CD4-positive, alpha-beta memory T cell (primary cell): Measurements from ENCODE around the gene SEC24D. TPM values are rescaled to one million over a fixed set of nuclear protein-coding genes. Genes with fewer than 3 reads are reported as not detected.

Experiments
- CTCF ChIA-PET: fragments of 350-600 bp; sonication (Branson Sonifier 250); formaldehyde crosslinking; loops from one replicate; lab custom pipeline; 2021; ENCODE audit warnings: inconsistent platforms; ENCODE audit not compliant: partially characterized antibody; lab: Charles Lee
- POLR2A ChIA-PET: fragments of 350-600 bp; sonication (Branson Sonifier 250); formaldehyde crosslinking; loops from one replicate; lab custom pipeline; 2021; ENCODE audit not compliant: partially characterized antibody; lab: Charles Lee
- DNase-seq, 5 donors: peaks; one replicate each; pipeline versions ENCODE4 v3.0.0 to v3.0.0-alpha.2; 2020 to 2022; ENCODE audit warnings: mixed read lengths in 1 of 5
- H3K27ac ChIP-seq: one replicate; pipeline ENCODE4 v1.7.0; 2013; ENCODE audit warnings: low read depth, low read length
- H3K27me3 ChIP-seq: 2 replicates; pipeline ENCODE4 v1.7.0; 2013; ENCODE audit warnings: mild to moderate bottlenecking, low read length, moderate library complexity; ENCODE audit not compliant: insufficient read depth
- H3K36me3 ChIP-seq: 2 replicates; pipeline ENCODE4 v1.7.0; 2013; ENCODE audit warnings: mild to moderate bottlenecking, low read length, moderate library complexity; ENCODE audit not compliant: insufficient read depth
- H3K4me1 ChIP-seq: 2 replicates; pipeline ENCODE4 v1.7.0; 2013; ENCODE audit warnings: mild to moderate bottlenecking, low read length, moderate library complexity; ENCODE audit not compliant: insufficient read depth
- H3K4me3 ChIP-seq, 2 donors: one replicate each; pipeline ENCODE4 v1.7.0; 2013; ENCODE audit warnings: low read length in 2 of 2, mild to moderate bottlenecking in 1 of 2
- H3K9me3 ChIP-seq, 2 donors: one replicate each; pipeline ENCODE4 v1.7.0; 2013; ENCODE audit warnings: low read length in 2 of 2, control low read depth in 1 of 2; ENCODE audit not compliant: control insufficient read depth in 1 of 2
- H3K27ac Mint-ChIP-seq, 7 donors: one replicate each; pipeline ENCODE4 v1.8.0; 2020 to 2021; ENCODE audit warnings: mixed read lengths in 7 of 7, mild to moderate bottlenecking in 6 of 7, inconsistent platforms in 3 of 7, moderate library complexity in 3 of 7
- H3K27me3 Mint-ChIP-seq, 2 donors: one replicate each; pipeline ENCODE4 v1.8.0; 2020 to 2021; ENCODE audit warnings: mixed read lengths in 2 of 2
- H3K36me3 Mint-ChIP-seq, 2 donors: one replicate each; pipeline ENCODE4 v1.8.0; 2020 to 2021; ENCODE audit warnings: mixed read lengths in 2 of 2, inconsistent platforms in 1 of 2, mild to moderate bottlenecking in 1 of 2
- H3K4me1 Mint-ChIP-seq, 4 donors: one replicate each; pipeline ENCODE4 v1.8.0; 2020 to 2021; ENCODE audit warnings: mixed read lengths in 4 of 4, mild to moderate bottlenecking in 1 of 4
- H3K4me3 Mint-ChIP-seq, 8 donors: one replicate each; pipeline ENCODE4 v1.8.0; 2020 to 2021; ENCODE audit warnings: mixed read lengths in 8 of 8, mild to moderate bottlenecking in 7 of 8, moderate library complexity in 6 of 8, inconsistent platforms in 3 of 8
- H3K9me3 Mint-ChIP-seq, 8 donors: one replicate each; pipeline ENCODE4 v1.8.0; 2020 to 2021; ENCODE audit warnings: mixed read lengths in 8 of 8, mild to moderate bottlenecking in 5 of 8, inconsistent platforms in 3 of 8, moderate library complexity in 1 of 8
- intact Hi-C: fragments of 100-400 bp; cut with micrococcal nuclease; formaldehyde crosslinking; loops from one replicate; pipeline ENCODE4 v1.15.1; 2023
- polyA plus RNA-seq, 2 donors: library from polyadenylated mRNA; unstranded; fragments of 300-500 nt; fragmentation: Illumina TruSeq; gene quantifications; one replicate each; pipeline ENCODE4 v1.2.3, GENCODE V29; 2021
- total RNA-seq, 2 experiments: library from RNA; stranded (reverse); gene quantifications; one replicate each; pipeline ENCODE4 v1.2.3, GENCODE V29; 2021

SEC24D gene
- total and polyA plus RNA-seq, 4 experiments from 2014 or later, result 16.1 to 36.8 (median 30.2) TPM

DNA sequence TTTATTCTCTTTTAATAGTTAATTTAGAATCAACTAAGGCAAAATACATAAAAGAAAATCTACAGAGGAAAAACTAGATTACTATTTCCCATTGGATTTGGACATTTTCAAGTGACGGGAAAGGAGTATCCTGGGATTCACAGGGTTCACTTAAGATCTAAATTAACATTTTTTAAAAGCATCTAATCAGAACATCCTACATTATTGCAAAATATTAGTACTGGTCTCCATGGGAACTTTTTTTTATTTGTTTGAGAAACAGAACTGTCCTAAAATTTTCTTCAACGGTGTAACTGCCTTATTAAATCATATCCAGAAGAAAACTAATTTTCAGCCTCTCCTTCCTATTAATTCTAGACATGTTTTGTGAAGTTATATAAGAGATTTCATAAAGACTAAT lies 81.0 kb downstream of the SEC24D start:
- H3K4me1 Mint-ChIP-seq, result peaks cover 0 to 7% (median 2%) of the 10 kb centered on the region in 4 donors
- no peak overlapping the region for H3K4me3 Mint-ChIP-seq
- no peak for DNase-seq
- CTCF ChIA-PET, result no interaction called here
- no peaks in the 10 kb centered on the region for H3K9me3 Mint-ChIP-seq
- peaks cover 41 to 60% of the 10 kb centered on the region in 2 donors for H3K36me3 Mint-ChIP-seq
- Histone ChIP-seq H3K27me3 (no peaks in the 10 kb centered on the region), H3K4me1 (no peaks in the 10 kb centered on the region), H3K4me3 (no peak overlapping the region), H3K9me3 (no peaks in the 10 kb centered on the region), H3K27ac (no peak overlapping the region), H3K36me3 (no peaks in the 10 kb centered on the region)
- H3K27me3 Mint-ChIP-seq, result no peaks in the 10 kb centered on the region
- POLR2A ChIA-PET, result no interaction called here
- no peak overlapping the region for H3K27ac Mint-ChIP-seq
- intact Hi-C loops, result no loop called here

- DNase-seq, result no peak
- no peak overlapping the region for H3K4me3 ChIP-seq
- H3K9me3 ChIP-seq, result no peaks in the 10 kb centered on the region
- H3K27ac Mint-ChIP-seq, result no peak overlapping the region
- ChIA-PET CTCF (no interaction called here), POLR2A (no interaction called here)
- no peaks in the 10 kb centered on the region for H3K36me3 ChIP-seq
- H3K4me1 Mint-ChIP-seq, result peaks cover 0 to 2% (median 0%) of the 10 kb centered on the region in 4 donors
- no peaks in the 10 kb centered on the region for H3K9me3 Mint-ChIP-seq
- no peak overlapping the region for H3K4me3 Mint-ChIP-seq
- H3K27me3 Mint-ChIP-seq, result no peaks in the 10 kb centered on the region
- H3K4me1 ChIP-seq, result no peaks in the 10 kb centered on the region
- intact Hi-C loops, result no loop called here
- no peaks in the 10 kb centered on the region for H3K27me3 ChIP-seq
- no peak overlapping the region for H3K27ac ChIP-seq
- peaks cover 36 to 59% of the 10 kb centered on the region in 2 donors for H3K36me3 Mint-ChIP-seq
These were observed 82.2 kb downstream of the SEC24D start for GRCh38 chr4:118753685-118754084.

DNA sequence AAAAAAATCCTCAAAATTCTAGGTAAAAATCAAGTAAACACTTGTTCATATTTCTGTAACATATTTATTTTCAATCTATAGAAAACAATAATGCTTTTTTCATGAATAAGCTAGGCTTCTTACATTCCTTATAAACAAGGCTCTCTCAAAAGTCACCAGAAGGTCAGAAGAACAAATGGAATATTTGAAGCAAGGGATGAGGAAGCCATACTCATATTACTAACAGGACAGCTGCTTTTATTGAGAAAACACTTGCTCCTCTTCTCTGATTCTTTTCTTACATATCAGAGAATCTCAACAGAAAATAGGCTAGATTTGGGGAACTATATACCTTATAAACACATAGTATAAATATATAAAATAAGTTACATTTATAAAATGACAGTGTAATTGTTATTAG lies 82.8 kb downstream of the SEC24D start:
- peaks cover 36 to 61% of the 10 kb centered on the region in 2 donors for H3K36me3 Mint-ChIP-seq
- no peak overlapping the region for H3K27ac ChIP-seq
- no peak for DNase-seq
- no peaks in the 10 kb centered on the region for H3K36me3 ChIP-seq
- no peaks in the 10 kb centered on the region for H3K4me1 ChIP-seq
- H3K9me3 ChIP-seq, result no peaks in the 10 kb centered on the region
- ChIA-PET POLR2A (no interaction called here), CTCF (no interaction called here)
- H3K4me1 Mint-ChIP-seq, result peaks cover 0 to 2% (median 0%) of the 10 kb centered on the region in 4 donors
- intact Hi-C loops, result no loop called here
- H3K4me3 Mint-ChIP-seq, result no peak overlapping the region
- H3K27ac Mint-ChIP-seq, result no peak overlapping the region
- no peaks in the 10 kb centered on the region for H3K9me3 Mint-ChIP-seq
- no peak overlapping the region for H3K4me3 ChIP-seq
- no peaks in the 10 kb centered on the region for H3K27me3 Mint-ChIP-seq
- H3K27me3 ChIP-seq, result no peaks in the 10 kb centered on the region

DNA sequence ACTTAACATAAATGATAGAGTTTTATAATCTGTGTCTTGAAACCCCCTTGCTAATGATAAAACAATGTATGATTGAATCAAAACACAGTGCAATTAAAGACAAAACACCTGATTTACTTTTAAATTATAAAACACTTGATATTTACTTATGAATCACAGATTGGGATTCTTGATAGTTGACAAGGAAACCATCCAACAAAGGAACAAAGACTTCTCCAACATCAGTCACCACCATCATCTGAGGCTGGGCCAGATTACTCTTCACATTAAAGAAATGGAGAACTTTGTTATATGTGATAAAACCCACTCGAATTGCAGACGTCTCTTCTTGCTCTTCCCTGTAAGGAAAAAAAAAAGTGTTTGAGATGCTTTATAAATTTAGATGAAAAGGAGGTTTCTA lies 83.4 kb downstream of the SEC24D start:
- Histone ChIP-seq H3K27me3 (no peaks in the 10 kb centered on the region), H3K27ac (no peak overlapping the region), H3K4me1 (no peaks in the 10 kb centered on the region), H3K4me3 (no peak overlapping the region), H3K36me3 (no peaks in the 10 kb centered on the region), H3K9me3 (no peaks in the 10 kb centered on the region)
- CTCF ChIA-PET, result no interaction called here
- DNase-seq, result no peak
- no peak overlapping the region for H3K4me3 Mint-ChIP-seq
- intact Hi-C loops, result no loop called here
- POLR2A ChIA-PET, result no interaction called here
- no peaks in the 10 kb centered on the region for H3K27me3 Mint-ChIP-seq
- H3K27ac Mint-ChIP-seq, result no peak overlapping the region
- H3K9me3 Mint-ChIP-seq, result no peaks in the 10 kb centered on the region
- H3K4me1 Mint-ChIP-seq, result peaks cover 0 to 2% (median 0%) of the 10 kb centered on the region in 4 donors
- peaks cover 35 to 57% of the 10 kb centered on the region in 2 donors for H3K36me3 Mint-ChIP-seq

- intact Hi-C loops, result no loop called here
- Mint-ChIP-seq H3K9me3 (no peaks in the 10 kb centered on the region), H3K36me3 (peaks cover 28 to 51% of the 10 kb centered on the region in 2 donors), H3K27ac (no peak overlapping the region), H3K4me3 (no peak overlapping the region), H3K4me1 (peaks cover 0 to 2% (median 0%) of the 10 kb centered on the region in 4 donors), H3K27me3 (no peaks in the 10 kb centered on the region)
- H3K27me3 ChIP-seq, result no peaks in the 10 kb centered on the region
- no peaks in the 10 kb centered on the region for H3K36me3 ChIP-seq
- POLR2A ChIA-PET, result no interaction called here
- DNase-seq, result no peak
- no peaks in the 10 kb centered on the region for H3K9me3 ChIP-seq
- no peaks in the 10 kb centered on the region for H3K4me1 ChIP-seq
- no peak overlapping the region for H3K4me3 ChIP-seq
- H3K27ac ChIP-seq, result no peak overlapping the region
- CTCF ChIA-PET, result no interaction called here
These were observed 84.2 kb downstream of the SEC24D start for GRCh38 chr4:118751629-118752323.

- peaks cover 27 to 55% of the 10 kb centered on the region in 2 donors for H3K36me3 Mint-ChIP-seq
- intact Hi-C loops, result no loop called here
- no peaks in the 10 kb centered on the region for H3K27me3 ChIP-seq
- no peaks in the 10 kb centered on the region for H3K4me1 Mint-ChIP-seq
- no peak for DNase-seq
- no peak overlapping the region for H3K27ac ChIP-seq
- ChIA-PET CTCF (interaction anchor here (0.7 to 1.7 kb wide), 2 partner anchors 22 to 135 kb away, joined by 3 to 5 read pairs; no protein-coding TSS in a partner anchor), POLR2A (no interaction called here)
- H3K9me3 ChIP-seq, result no peaks in the 10 kb centered on the region
- H3K36me3 ChIP-seq, result no peaks in the 10 kb centered on the region
- no peak overlapping the region for H3K4me3 ChIP-seq
- H3K4me3 Mint-ChIP-seq, result no peak overlapping the region
- H3K4me1 ChIP-seq, result no peaks in the 10 kb centered on the region
- no peak overlapping the region for H3K27ac Mint-ChIP-seq
- no peaks in the 10 kb centered on the region for H3K27me3 Mint-ChIP-seq
- no peaks in the 10 kb centered on the region for H3K9me3 Mint-ChIP-seq
These were observed 86.5 kb downstream of the SEC24D start for GRCh38 chr4:118749347-118749988.

DNA sequence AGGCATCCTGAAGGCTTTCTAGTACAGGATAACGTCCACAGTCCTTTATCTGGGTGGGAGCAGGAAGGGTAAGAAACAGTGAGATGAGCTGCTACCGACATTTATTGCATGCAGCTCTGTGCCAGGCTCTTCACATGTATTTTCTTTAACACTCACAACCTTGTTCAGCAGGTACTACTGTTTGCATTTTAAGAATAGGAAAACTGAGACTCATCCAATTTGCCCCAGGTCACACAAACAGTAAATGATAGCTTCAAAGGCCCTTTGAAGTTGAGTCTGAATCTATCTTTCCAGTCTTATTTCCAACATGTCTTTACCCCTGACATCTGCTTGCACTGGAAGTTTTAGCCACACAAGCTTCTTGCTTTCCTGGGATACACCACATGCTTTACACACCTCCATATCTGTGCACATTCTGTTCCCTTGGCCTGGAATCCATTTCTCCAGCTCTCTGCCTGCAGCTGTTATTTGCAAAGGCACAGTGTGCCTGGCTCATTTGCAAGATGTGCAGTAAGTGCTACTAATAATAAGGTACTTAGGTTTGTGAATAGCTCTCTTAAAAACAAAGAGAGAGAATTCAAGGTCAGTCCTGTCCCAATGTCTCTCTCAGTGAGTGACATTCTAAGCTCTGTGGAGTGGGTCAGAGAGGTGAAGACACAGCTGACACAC lies 89.5 kb downstream of the SEC24D start:
- H3K4me1 ChIP-seq, result no peaks in the 10 kb centered on the region

More for the DNA sequence above, 89.5 kb downstream of the SEC24D start:
- Histone ChIP-seq H3K4me3 (no peak overlapping the region), H3K36me3 (peaks cover 7% of the 10 kb centered on the region), H3K27ac (no peak overlapping the region), H3K9me3 (no peaks in the 10 kb centered on the region), H3K27me3 (no peaks in the 10 kb centered on the region)
- no peak overlapping the region for H3K4me3 Mint-ChIP-seq
- H3K27me3 Mint-ChIP-seq, result no peaks in the 10 kb centered on the region
- CTCF ChIA-PET, result interaction anchor here (1.2 to 2.1 kb wide), 4 partner anchors 9 to 25 kb away, joined by 3 to 6 read pairs (median 6); no protein-coding TSS in a partner anchor
- H3K36me3 Mint-ChIP-seq, result peaks cover 25 to 49% of the 10 kb centered on the region in 2 donors
- peak overlapping the region in 1 of 7 donors; percentile 73 for H3K27ac Mint-ChIP-seq
- intact Hi-C loops, result no loop called here
- no peak for DNase-seq
- POLR2A ChIA-PET, result no interaction called here
- H3K9me3 Mint-ChIP-seq, result no peaks in the 10 kb centered on the region
- H3K4me1 Mint-ChIP-seq, result no peaks in the 10 kb centered on the region
